ENCODE results near the gene MB21D2. TPM values are rescaled to one million over a fixed set of nuclear protein-coding genes. Genes with fewer than 3 reads are reported as not detected.

MB21D2 gene
- total RNA-seq, 2 experiments from 2014 or later, result 6.6 to 7.7 TPM

DNA sequence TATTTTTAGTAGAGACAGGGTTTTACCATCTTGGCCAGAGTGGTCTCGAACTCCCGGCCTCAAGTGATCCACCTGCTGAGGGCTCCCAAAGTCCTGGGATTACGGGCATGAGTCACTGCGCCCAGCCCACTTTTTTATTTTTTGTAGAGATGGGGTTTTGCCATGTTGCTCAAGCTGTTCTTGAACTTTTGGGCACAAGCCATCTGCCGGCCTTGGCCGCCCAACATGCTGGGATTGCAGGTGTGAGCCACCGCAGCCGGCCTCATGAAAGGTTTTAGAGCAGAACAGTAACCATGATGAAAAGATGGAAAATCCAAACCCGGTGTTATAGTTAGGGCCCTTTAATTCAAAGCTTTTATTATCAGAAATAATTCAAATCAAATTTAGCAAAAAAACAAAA lies 15.6 kb upstream of the MB21D2 start:
- CTCF ChIA-PET, result interaction anchor here (1.0 to 2.2 kb wide), 3 partner anchors 8 to 116 kb away, joined by 3 to 6 read pairs (median 4); no protein-coding TSS in a partner anchor
- POLR2A ChIA-PET, result no interaction called here
- Mint-ChIP-seq H3K4me1 (no peaks in the 10 kb centered on the region), H3K27ac (no peak overlapping the region), H3K9me3 (peaks cover 2% of the 10 kb centered on the region), H3K36me3 (ENCODE audit: low read depth) (no peaks in the 10 kb centered on the region), H3K4me3 (no peak overlapping the region), H3K27me3 (peaks cover 7% of the 10 kb centered on the region)
- no peak for DNase-seq

DNA sequence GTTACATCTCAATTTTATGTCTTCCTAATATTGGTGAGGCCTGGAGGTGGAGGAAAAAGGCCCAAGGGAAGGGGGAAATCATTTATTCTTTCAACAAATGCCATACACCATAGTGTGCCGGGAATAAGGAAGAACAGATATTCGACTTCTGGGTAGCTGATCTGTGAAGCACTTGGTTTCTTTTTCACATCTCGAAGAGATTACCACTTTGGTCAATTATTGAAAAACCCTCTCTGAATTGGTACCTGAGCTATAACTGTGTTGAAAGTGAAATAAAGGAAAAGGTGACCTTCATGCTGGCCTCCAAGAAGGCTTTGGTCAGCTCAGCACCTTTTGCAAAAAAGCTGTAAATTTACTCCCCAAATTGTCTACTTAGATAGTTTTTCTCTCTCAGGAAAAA lies 14.2 kb upstream of the MB21D2 start:
- CTCF ChIA-PET, result interaction anchor here (0.7 to 1.0 kb wide), 2 partner anchors 10 to 21 kb away, joined by 3 read pairs; no protein-coding TSS in a partner anchor

DNA sequence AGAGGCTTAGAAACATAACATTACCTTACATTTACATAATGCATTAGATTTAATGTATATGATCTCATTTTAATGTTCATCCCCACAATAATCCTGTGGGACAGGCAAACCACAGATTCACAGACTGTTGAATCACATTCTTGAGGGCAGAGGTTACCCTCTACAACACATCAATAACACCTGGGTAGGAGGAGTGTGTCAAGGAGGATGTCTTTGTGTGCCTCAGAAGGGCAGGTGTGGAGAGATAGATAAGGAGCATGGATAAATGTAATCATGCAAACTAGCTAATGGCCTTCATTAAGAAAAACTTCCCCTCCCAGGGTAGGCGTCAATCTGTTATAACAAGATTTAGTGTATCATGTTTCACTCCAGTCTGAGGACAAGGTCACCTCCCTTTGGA lies 12.9 kb upstream of the MB21D2 start:
- ChIA-PET CTCF (interaction anchor here (1.2 to 1.4 kb wide), 2 partner anchors 16 to 38 kb away, joined by 3 read pairs; no protein-coding TSS in a partner anchor), POLR2A (no interaction called here)
- Mint-ChIP-seq H3K4me3 (no peak overlapping the region), H3K36me3 (ENCODE audit: low read depth) (no peaks in the 10 kb centered on the region), H3K9me3 (no peaks in the 10 kb centered on the region), H3K27me3 (peaks cover 9% of the 10 kb centered on the region), H3K27ac (no peak overlapping the region), H3K4me1 (no peaks in the 10 kb centered on the region)
- DNase-seq, result no peak

More for the DNA sequence above, 14.2 kb upstream of the MB21D2 start:
- DNase-seq, result no peak
- H3K9me3 Mint-ChIP-seq, result no peaks in the 10 kb centered on the region
- POLR2A ChIA-PET, result no interaction called here
- no peak overlapping the region for H3K4me3 Mint-ChIP-seq
- no peak overlapping the region for H3K27ac Mint-ChIP-seq
- H3K27me3 Mint-ChIP-seq, result peaks cover 7% of the 10 kb centered on the region
- no peaks in the 10 kb centered on the region for H3K4me1 Mint-ChIP-seq
- H3K36me3 Mint-ChIP-seq (ENCODE audit: low read depth), result no peaks in the 10 kb centered on the region

DNA sequence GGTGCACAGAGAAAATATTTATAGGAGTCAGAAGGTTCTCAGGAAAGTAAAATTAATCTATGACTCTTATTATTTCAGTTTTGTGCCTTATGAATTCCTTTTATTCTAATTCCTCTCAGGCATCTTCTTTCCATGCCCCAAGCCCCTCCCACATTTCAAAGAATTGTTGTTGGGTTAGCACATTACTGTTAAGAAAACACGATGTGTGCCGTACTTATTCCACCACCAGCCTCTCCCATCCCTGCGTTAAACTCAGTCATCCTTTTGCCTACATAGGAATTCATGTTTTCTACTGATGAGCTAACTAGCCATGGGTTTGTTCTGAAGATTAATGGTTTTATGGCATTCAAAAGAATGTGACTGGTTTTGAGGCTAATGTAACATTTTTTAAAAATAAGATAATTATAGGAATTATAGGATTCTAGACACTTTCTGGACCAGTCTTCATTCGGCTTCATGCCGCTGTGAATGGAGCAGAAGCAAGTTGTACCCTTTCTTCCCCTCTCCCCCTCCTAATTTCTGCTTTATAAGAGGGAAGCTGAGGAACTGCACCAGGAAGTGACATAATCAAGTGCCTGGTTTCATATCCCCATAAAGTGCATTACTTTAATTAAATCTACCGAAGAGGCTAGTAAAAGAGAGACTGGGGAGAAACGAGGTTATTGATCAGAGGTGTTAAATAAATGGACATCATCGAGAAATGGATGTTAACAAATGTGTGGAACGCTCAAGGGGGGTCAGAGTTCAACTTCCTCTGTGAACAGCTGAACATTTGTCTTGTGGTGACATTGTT lies 12.3 kb upstream of the MB21D2 start:
- Mint-ChIP-seq H3K4me3 (no peak overlapping the region), H3K4me1 (no peaks in the 10 kb centered on the region), H3K27ac (no peak overlapping the region), H3K36me3 (ENCODE audit: low read depth) (no peaks in the 10 kb centered on the region), H3K27me3 (peaks cover 9% of the 10 kb centered on the region), H3K9me3 (no peaks in the 10 kb centered on the region)
- DNase-seq, result no peak
- ChIA-PET CTCF (interaction anchor here (1.2 to 1.4 kb wide), 2 partner anchors 15 to 37 kb away, joined by 3 read pairs; no protein-coding TSS in a partner anchor), POLR2A (no interaction called here)

DNA sequence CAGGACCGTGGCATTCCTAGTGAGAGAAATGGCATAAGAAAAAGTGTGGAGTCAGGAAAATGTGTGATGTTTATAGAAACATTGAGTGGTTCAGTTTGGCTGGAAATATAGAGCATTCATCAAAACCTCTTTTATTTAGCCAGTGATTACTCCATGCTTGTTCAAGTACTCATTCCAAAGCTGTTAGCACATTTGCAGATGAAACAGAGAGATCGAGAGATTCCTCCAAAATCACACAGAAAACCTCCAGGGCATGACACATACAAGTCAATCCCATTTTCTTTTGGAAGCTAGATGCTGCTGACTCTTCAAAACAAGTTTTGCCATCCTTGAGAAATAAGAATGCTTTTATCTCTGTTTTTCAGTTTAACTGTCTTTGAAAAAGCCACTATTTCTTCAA lies 11.5 kb upstream of the MB21D2 start:
- Mint-ChIP-seq H3K4me3 (no peak overlapping the region), H3K4me1 (no peaks in the 10 kb centered on the region), H3K9me3 (no peaks in the 10 kb centered on the region), H3K27me3 (peaks cover 10% of the 10 kb centered on the region), H3K27ac (no peak overlapping the region), H3K36me3 (ENCODE audit: low read depth) (no peaks in the 10 kb centered on the region)
- DNase-seq, result no peak
- ChIA-PET POLR2A (no interaction called here), CTCF (interaction anchor here (1.4 kb wide), 1 partner anchor 12 kb away, joined by 3 read pairs; the partner anchor contains the start of gene MB21D2)

DNA sequence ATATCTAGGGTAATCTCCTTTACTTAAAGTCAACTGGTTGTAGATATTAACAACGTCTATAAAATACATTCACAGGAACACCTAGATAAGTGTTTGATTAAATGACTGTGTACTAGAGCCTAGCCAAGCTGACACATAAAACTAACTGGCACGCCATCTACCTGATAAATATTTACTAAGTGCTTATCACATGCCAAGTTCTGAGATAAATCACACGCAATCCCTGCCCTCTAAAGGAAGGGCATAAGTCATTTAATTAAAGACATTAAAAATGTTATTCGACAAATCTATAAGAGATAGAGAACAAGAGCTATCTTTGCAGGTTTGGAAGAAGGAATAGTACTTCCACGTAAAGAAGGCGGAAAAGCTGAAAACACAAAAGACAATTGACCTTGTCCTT lies 11.1 kb upstream of the MB21D2 start:
- Mint-ChIP-seq H3K27me3 (peaks cover 15% of the 10 kb centered on the region), H3K4me3 (no peak overlapping the region), H3K27ac (no peak overlapping the region), H3K4me1 (no peaks in the 10 kb centered on the region), H3K9me3 (no peaks in the 10 kb centered on the region), H3K36me3 (ENCODE audit: low read depth) (no peaks in the 10 kb centered on the region)
- ChIA-PET POLR2A (no interaction called here), CTCF (interaction anchor here (1.4 kb wide), 1 partner anchor 11 kb away, joined by 3 read pairs; the partner anchor contains the start of gene MB21D2)
- DNase-seq, result no peak

DNA sequence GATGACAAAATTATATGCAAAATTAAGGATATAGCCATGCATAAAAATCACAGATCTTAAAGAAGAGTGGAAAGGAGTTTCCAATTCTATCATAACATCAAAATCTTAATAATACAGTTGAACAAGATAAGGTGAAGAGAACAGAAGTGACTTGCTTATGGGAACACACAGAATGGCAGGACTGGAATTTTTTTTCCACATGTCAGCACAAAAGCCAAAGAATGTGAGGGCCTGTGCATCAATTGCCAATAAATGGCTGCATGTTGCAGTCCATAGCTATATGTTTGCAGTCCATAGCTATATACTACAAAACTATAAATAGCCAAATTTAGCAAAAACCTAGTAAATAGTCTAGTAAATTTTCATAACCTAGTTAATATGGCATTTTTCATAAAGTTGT lies 10.4 kb upstream of the MB21D2 start:
- CTCF ChIA-PET, result interaction anchor here (1.4 kb wide), 1 partner anchor 11 kb away, joined by 3 read pairs; the partner anchor contains the start of gene MB21D2
- no peaks in the 10 kb centered on the region for H3K4me1 Mint-ChIP-seq
- no peak for DNase-seq
- POLR2A ChIA-PET, result no interaction called here
- no peak overlapping the region for H3K27ac Mint-ChIP-seq
- no peak overlapping the region for H3K4me3 Mint-ChIP-seq
- no peaks in the 10 kb centered on the region for H3K36me3 Mint-ChIP-seq (ENCODE audit: low read depth)
- H3K9me3 Mint-ChIP-seq, result no peaks in the 10 kb centered on the region
- H3K27me3 Mint-ChIP-seq, result peaks cover 15% of the 10 kb centered on the region

DNA sequence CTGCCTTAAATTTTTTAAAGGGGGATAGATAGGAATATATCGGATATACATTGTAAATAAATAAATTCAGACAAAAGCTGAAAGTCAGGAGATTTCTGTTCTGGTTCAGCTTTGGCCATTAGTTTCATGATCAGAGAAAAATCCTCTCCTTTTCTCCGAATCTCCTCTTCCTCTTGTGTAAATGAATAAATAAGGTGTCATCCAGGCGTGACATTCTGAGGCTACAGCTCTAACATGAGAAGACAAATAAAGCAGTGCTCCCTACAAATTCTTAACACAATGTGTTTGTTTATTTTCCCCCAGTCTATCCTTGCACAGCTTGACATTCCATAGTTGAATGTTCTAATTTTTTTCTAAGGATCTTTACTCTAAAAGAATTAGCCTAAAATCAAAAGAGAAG lies 9.4 kb upstream of the MB21D2 start:
- no peaks in the 10 kb centered on the region for H3K4me1 Mint-ChIP-seq
- CTCF ChIA-PET, result interaction anchor here (1.2 to 1.3 kb wide), 2 partner anchors 10 to 348 kb away, joined by 3 read pairs; no protein-coding TSS in a partner anchor
- no peaks in the 10 kb centered on the region for H3K9me3 Mint-ChIP-seq
- POLR2A ChIA-PET, result no interaction called here
- H3K36me3 Mint-ChIP-seq (ENCODE audit: low read depth), result no peaks in the 10 kb centered on the region
- no peak overlapping the region for H3K4me3 Mint-ChIP-seq
- DNase-seq, result no peak
- H3K27me3 Mint-ChIP-seq, result peaks cover 17% of the 10 kb centered on the region
- no peak overlapping the region for H3K27ac Mint-ChIP-seq

DNA sequence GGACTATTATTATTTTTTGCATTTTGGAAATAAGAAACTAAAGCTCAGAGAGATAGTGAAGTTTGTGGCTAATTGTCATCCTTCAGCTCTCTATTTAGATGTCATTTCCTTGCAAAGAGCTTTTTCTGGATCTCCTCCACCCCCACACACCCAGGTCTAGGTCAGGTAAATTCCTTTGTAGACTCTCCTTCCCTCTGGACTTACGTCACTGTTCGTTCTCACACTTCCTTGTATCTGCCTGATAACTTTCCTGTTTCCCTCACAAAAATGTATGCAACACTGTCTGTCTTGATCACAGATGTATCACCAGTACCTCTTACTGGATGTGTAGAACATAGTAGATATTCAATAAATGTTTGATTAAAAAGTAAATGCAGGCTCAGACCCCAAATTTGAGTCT lies 6.1 kb upstream of the MB21D2 start:
- Mint-ChIP-seq H3K4me3 (no peak overlapping the region), H3K36me3 (ENCODE audit: low read depth) (no peaks in the 10 kb centered on the region), H3K4me1 (peaks cover 13% of the 10 kb centered on the region), H3K9me3 (peaks cover 2% of the 10 kb centered on the region), H3K27ac (no peak overlapping the region), H3K27me3 (peaks cover 36% of the 10 kb centered on the region)
- DNase-seq, result no peak
- ChIA-PET POLR2A (no interaction called here), CTCF (no interaction called here)

DNA sequence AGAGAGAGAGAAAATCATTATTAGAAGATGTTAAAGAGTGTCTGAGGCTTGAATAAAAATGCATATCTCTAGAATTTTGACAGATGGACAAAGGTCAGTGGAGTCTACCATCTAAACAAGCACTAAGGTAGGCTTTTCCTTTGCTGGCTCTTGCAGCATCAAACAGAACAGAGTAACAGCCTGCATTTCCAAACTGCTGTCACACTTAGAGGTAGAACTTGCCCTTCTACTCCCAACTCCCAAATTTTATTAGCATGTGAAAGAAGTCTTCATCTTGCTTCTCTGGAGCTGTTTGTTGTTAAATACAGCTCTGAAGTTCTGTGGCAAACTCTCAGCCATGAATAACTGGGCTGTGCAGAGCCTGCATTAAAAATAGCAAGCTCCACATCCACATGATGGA lies 4.1 kb upstream of the MB21D2 start:
- Mint-ChIP-seq H3K27ac (no peak overlapping the region), H3K4me1 (peaks cover 28% of the 10 kb centered on the region), H3K9me3 (peaks cover 2% of the 10 kb centered on the region), H3K4me3 (no peak overlapping the region), H3K36me3 (ENCODE audit: low read depth) (peaks cover 2% of the 10 kb centered on the region), H3K27me3 (peaks cover 50% of the 10 kb centered on the region)
- ChIA-PET POLR2A (no interaction called here), CTCF (interaction anchor here (1.1 kb wide), 1 partner anchor 10 kb away, joined by 3 read pairs; no protein-coding TSS in a partner anchor)
- DNase-seq, result no peak

DNA sequence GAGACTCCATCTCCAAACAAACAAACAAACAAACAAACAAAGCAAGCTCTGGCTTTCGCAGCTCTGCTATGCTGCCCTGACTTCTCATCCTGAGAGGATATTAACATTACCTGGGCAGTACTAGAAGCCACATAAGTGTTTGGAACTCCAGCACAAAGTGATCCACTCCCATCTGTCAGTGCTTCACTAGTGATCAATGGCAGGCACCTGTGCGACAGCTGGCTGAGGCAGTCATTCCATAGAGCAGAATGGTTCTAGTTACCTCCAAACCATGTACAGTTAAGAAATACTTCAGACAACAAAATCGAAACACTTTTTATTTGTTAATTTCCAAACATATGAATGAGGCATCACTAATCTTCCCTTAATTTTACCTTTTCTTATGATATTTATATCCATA lies 2.8 kb upstream of the MB21D2 start:
- Mint-ChIP-seq H3K36me3 (ENCODE audit: low read depth) (peaks cover 5% of the 10 kb centered on the region), H3K27me3 (peaks cover 60% of the 10 kb centered on the region), H3K4me1 (peaks cover 36% of the 10 kb centered on the region), H3K27ac (no peak overlapping the region), H3K9me3 (peaks cover 2% of the 10 kb centered on the region), H3K4me3 (no peak overlapping the region)
- ChIA-PET CTCF (interaction anchor here (0.5 to 2.5 kb wide), 4 partner anchors 12 to 117 kb away, joined by 3 to 6 read pairs (median 3); no protein-coding TSS in a partner anchor), POLR2A (no interaction called here)
- no peak for DNase-seq

DNA sequence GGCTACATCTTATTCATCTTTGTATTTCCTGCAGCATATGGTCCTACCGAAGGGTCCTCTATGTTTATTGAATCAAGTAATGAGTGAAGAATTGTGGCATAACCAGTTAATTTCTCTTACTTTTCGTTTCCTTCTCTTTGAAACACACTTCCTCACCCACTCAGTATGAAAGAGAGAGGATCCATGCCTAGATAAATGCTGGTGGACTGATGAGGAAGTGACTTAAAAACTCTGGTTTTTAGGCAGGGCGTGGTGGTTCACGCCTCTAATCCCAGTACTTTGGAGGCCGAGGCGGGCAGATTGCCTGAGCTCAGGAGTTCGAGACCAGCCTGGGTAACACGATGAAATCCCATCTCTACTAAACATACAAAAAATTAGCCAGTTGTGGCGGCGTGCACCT lies 2.2 kb upstream of the MB21D2 start:
- H3K36me3 Mint-ChIP-seq (ENCODE audit: low read depth), result peaks cover 6% of the 10 kb centered on the region
- DNase-seq, result no peak
- ChIA-PET CTCF (interaction anchor here (0.7 to 2.5 kb wide), 3 partner anchors 11 to 116 kb away, joined by 3 to 6 read pairs (median 3); no protein-coding TSS in a partner anchor), POLR2A (no interaction called here)
- no peak overlapping the region for H3K4me3 Mint-ChIP-seq
- H3K27me3 Mint-ChIP-seq, result peaks cover 65% of the 10 kb centered on the region
- H3K27ac Mint-ChIP-seq, result no peak overlapping the region
- H3K4me1 Mint-ChIP-seq, result peaks cover 40% of the 10 kb centered on the region
- peaks cover 2% of the 10 kb centered on the region for H3K9me3 Mint-ChIP-seq

DNA sequence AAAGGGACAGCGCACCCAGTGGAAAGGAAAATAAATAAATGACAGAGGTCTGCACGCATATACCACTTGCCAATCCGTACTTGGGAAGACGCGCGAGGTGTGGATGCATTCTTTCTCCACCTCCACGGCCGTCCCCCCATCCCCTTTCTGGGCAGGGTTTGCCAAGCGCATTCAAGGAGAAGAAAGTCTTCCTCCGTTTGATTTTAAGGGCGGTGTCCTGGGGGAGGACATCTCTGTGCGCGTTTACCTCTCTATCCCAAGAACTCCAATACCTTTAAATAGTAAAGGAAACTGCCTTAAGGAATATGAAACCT lies 576 bp upstream of the MB21D2 start:
- peaks cover 8% of the 10 kb centered on the region for H3K36me3 Mint-ChIP-seq (ENCODE audit: low read depth)
- H3K4me1 Mint-ChIP-seq, result peaks cover 45% of the 10 kb centered on the region
- H3K27me3 Mint-ChIP-seq, result peaks cover 66% of the 10 kb centered on the region
- peak overlapping the region; percentile 87 for H3K27ac Mint-ChIP-seq
- DNase-seq, result no peak
- H3K4me3 Mint-ChIP-seq, result peak overlapping the region; percentile 83
- peaks cover 2% of the 10 kb centered on the region for H3K9me3 Mint-ChIP-seq
- ChIA-PET CTCF (interaction anchor here (1.0 to 2.8 kb wide), 5 partner anchors 10 to 105 kb away, joined by 3 to 8 read pairs (median 3); no protein-coding TSS in a partner anchor), POLR2A (interaction anchor here (0.6 kb wide), 1 partner anchor 13 kb away, joined by 6 read pairs; no protein-coding TSS in a partner anchor)

Measured in activated CD4-positive, alpha-beta T cell treated with anti-CD3 and anti-CD28 coated beads, Interleukin-2, amount 10 ng/mL, durations not matched to agents 7 days and 5 days (primary cell).